ENCODE results near the gene TFPT. TPM values are rescaled to one million over a fixed set of nuclear protein-coding genes. Genes with fewer than 3 reads are reported as not detected.

TFPT gene
- total and polyA plus RNA-seq, 2 donors (not counting 3 experiments of a cell fraction or from before 2014, with no cell fraction given) = 28.3 to 32.1 TPM

DNA sequence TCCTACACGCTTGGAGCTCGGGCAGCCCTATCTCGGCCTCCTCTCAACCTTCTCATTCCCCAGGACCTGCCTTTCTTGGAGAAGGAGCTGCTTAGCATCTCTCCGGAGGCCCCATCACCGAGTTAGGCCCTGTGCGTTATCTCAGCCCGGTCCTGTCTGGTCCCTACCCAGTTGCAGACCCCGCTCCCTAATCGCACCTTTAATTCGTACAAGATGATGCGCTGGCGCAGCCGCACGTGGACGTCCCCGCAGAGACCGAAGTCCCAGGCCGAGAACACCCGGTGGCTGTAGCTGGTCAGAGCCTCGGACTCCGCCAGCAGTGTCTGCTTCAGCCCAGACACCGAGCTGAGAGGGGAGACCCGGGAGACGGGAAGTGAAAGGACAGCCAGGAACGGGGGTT, 49.8 kb upstream of the TFPT start:
- Histone ChIP-seq H3K4me1 (ENCODE audit: control insufficient read depth, extremely low read depth, insufficient read depth, low read length) (peaks cover 8% of the 10 kb centered on the region), H3K79me2 (ENCODE audit: control insufficient read depth, insufficient read depth, low read length) (no peaks in the 10 kb centered on the region), H3K27ac (ENCODE audit: insufficient read depth, low read depth, low read length) (no peak overlapping the region), H3K4me3 (replicated peaks in 1 of 3; ENCODE audit: insufficient read depth in 1 of 3, low read depth in 1 of 3, low read length in 3 of 3) (no peak overlapping the region), H3K9ac (replicated peaks; ENCODE audit: extremely low read depth, insufficient read depth, low read length) (no peak overlapping the region), H2AFZ (ENCODE audit: low read depth, low read length) (no peak overlapping the region), H3K9me1 (replicated peaks; ENCODE audit: control insufficient read depth, extremely low read depth, insufficient read depth, low read length) (no peaks in the 10 kb centered on the region), H4K20me1 (replicated peaks; ENCODE audit: control insufficient read depth, extremely low read depth, insufficient read depth, low read length) (no peaks in the 10 kb centered on the region), H3K4me2 (ENCODE audit: insufficient read depth, low read length) (no peak overlapping the region), H3K27me3 (ENCODE audit: control insufficient read depth in 2 of 2, insufficient read depth in 2 of 2, low read length in 2 of 2) (peaks cover 0 to 8% of the 10 kb centered on the region in 2 experiments), H3K9me3 (replicated peaks; ENCODE audit: control insufficient read depth, insufficient read depth, low read length) (no peaks in the 10 kb centered on the region), H3K36me3 (ENCODE audit: control insufficient read depth in 2 of 2, extremely low read depth in 1 of 2, insufficient read depth in 2 of 2, low read length in 2 of 2) (no peaks in the 10 kb centered on the region)
- DNase-seq (ENCODE audit: low read depth, low spot score) = no peak
- TF ChIP-seq, protein P1, sequence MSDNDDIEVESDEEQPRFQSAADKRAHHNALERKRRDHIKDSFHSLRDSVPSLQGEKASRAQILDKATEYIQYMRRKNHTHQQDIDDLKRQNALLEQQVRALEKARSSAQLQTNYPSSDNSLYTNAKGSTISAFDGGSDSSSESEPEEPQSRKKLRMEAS (IDR thresholded peaks at IDR 0.05; ENCODE audit: insufficient read depth, insufficient read length) = no peak
- TF ChIP-seq EZH2 (IDR thresholded peaks at IDR 0.05; ENCODE audit: borderline replicate concordance, low read depth, low read length, severe bottlenecking) (no peak), POLR2AphosphoS5 (IDR thresholded peaks at IDR 0.05; ENCODE audit: insufficient read depth, low read depth, low read length) (no peak), FOS (IDR thresholded peaks at IDR 0.05; ENCODE audit: borderline replicate concordance, insufficient read depth, low read length) (no peak), MYC (IDR thresholded peaks at IDR 0.05; ENCODE audit: low read depth, low read length) (no peak), POLR2A (IDR thresholded peaks at IDR 0.05; ENCODE audit: low read depth, low read length) (no peak), GATA2 (IDR thresholded peaks at IDR 0.05; ENCODE audit: insufficient read depth, insufficient read length, low read depth, low read length) (no peak), CTCF (IDR thresholded peaks at IDR 0.05; ENCODE audit: extremely low read depth in 1 of 2, insufficient read depth in 1 of 2, low read depth in 1 of 2, low read length in 2 of 2) (no peak), JUN (IDR thresholded peaks at IDR 0.05; ENCODE audit: borderline replicate concordance, insufficient read depth, insufficient read length, low read depth) (no peak)
- dilution Hi-C loops (cut with MboI; ENCODE audit: extremely low pct_ligation_motif_present, low sequenced_read_pairs) = no loop called here
- ChIA-PET CTCF (interaction anchor here (0.7 to 0.9 kb wide), 2 partner anchors 28 to 101 kb away, joined by 3 read pairs; no protein-coding TSS in a partner anchor), POLR2A (no interaction called here)
- intact Hi-C loops (cut with micrococcal nuclease) = no loop called here
- BruUV-seq (replicated peaks) = no TSS peak
- FAIRE-seq = no peak

Measured in endothelial cell of umbilical vein (primary cell).